Measurements from ENCODE around the gene LAMB1.

The LAMB1 gene

DNA sequence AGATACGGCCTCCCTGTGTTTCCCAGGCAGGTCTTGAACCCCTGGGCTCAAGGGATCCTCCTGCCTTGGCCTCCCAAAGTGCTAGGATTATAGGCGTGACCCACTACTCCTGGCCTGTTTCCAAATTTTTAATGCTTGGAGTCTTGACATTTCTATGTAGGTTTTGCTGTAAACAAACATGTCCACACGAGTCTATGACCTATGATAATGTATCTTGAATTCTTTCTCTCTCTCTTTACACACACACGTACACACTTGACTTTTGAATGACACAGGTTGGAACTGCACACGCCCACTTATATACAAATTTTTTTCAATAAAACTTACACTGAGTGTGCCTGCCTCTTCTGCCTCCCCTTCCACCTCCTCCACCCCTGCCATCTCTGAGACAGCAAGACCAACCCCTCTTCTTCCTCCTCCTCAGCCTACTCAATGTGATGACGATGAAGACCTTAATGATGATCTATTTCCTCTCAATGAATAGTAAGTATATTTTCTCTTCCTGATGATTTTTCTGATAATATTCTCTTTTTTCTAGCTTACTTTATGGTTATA, 44.1 kb upstream of the LAMB1 start:
- H3K4me1 ChIP-seq (ENCODE audit: low read length): no peaks in the 10 kb centered on the region
- TF ChIP-seq, protein P1, sequence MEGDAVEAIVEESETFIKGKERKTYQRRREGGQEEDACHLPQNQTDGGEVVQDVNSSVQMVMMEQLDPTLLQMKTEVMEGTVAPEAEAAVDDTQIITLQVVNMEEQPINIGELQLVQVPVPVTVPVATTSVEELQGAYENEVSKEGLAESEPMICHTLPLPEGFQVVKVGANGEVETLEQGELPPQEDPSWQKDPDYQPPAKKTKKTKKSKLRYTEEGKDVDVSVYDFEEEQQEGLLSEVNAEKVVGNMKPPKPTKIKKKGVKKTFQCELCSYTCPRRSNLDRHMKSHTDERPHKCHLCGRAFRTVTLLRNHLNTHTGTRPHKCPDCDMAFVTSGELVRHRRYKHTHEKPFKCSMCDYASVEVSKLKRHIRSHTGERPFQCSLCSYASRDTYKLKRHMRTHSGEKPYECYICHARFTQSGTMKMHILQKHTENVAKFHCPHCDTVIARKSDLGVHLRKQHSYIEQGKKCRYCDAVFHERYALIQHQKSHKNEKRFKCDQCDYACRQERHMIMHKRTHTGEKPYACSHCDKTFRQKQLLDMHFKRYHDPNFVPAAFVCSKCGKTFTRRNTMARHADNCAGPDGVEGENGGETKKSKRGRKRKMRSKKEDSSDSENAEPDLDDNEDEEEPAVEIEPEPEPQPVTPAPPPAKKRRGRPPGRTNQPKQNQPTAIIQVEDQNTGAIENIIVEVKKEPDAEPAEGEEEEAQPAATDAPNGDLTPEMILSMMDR (IDR thresholded peaks at IDR 0.05; ENCODE audit: low read depth, low read length): no peak
- no peak for TF ChIP-seq EZH2phosphoT487 (IDR thresholded peaks at IDR 0.05; ENCODE audit: low read depth)
- H3K4me3 ChIP-seq (ENCODE audit: low read length): no peak overlapping the region
- H3K4me2 ChIP-seq (ENCODE audit: low read length): no peak overlapping the region
- H4K20me1 ChIP-seq (ENCODE audit: insufficient read depth, low read length): no peaks in the 10 kb centered on the region
- no peaks in the 10 kb centered on the region for H3K79me2 ChIP-seq (ENCODE audit: low read length)
- no peaks in the 10 kb centered on the region for H3K9me3 ChIP-seq (ENCODE audit: insufficient read depth, low read length)
- no peaks in the 10 kb centered on the region for H3K36me3 ChIP-seq (replicated peaks; ENCODE audit: low read depth, low read length)
- H3K27me3 ChIP-seq (ENCODE audit: low read depth, low read length): no peaks in the 10 kb centered on the region
- no peak overlapping the region for H3K9ac ChIP-seq (ENCODE audit: low read length)
- no peak overlapping the region for H2AFZ ChIP-seq (ENCODE audit: low read depth, low read length)
- no peak overlapping the region for H3K27ac ChIP-seq (ENCODE audit: low read length)

DNA sequence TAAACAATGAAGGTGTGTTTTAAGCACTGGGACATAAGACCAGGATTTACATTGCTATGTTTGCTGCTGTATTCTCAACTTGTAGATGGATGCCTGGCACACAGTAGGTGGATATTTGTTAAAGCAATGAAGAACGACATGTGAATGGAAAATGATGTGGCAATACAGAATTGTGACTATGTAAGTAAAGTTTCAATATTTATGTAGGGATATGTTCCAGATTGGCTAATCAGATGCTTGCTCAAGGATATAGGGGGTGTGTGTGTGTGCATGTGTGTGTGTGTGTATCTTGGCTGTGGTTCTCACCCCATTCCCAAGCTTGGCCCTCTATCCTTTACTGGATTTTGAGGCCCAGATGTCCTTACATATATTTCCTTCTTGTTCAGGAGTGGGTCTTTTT, 42.7 kb upstream of the LAMB1 start:
- Histone ChIP-seq H3K27me3 (ENCODE audit: low read depth, low read length) (no peaks in the 10 kb centered on the region), H3K9ac (ENCODE audit: low read length) (no peak overlapping the region), H3K4me3 (ENCODE audit: low read length) (no peak overlapping the region), H3K36me3 (replicated peaks; ENCODE audit: low read depth, low read length) (no peaks in the 10 kb centered on the region), H3K9me3 (ENCODE audit: insufficient read depth, low read length) (no peaks in the 10 kb centered on the region), H3K79me2 (ENCODE audit: low read length) (no peaks in the 10 kb centered on the region), H3K4me1 (ENCODE audit: low read length) (no peaks in the 10 kb centered on the region), H2AFZ (ENCODE audit: low read depth, low read length) (no peak overlapping the region), H3K4me2 (ENCODE audit: low read length) (no peak overlapping the region), H3K27ac (ENCODE audit: low read length) (no peak overlapping the region), H4K20me1 (ENCODE audit: insufficient read depth, low read length) (no peaks in the 10 kb centered on the region)
- TF ChIP-seq, protein P1 (IDR thresholded peaks at IDR 0.05; ENCODE audit: low read depth, low read length): no peak
- TF ChIP-seq EZH2phosphoT487 (IDR thresholded peaks at IDR 0.05; ENCODE audit: low read depth): no peak

DNA sequence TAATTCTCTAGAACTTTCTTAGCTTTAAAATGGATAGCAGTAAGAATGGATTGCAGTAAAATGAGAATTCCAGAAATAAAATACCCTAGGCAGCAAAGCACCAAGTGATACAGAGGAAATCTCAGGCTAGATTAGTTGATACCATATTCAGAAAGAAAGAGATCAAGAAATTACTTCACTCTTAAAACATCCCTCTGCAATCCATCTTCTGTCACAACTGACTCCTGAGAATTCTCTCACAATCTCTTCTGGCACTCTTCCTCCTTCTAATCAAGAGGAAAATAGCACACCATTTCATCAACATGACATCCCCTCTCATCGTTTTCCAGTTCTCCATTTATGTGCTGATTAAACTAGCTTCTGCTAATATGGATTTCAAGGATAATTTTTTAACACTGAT, 42.2 kb upstream of the LAMB1 start:
- Histone ChIP-seq H3K27ac (ENCODE audit: low read length) (no peak overlapping the region), H3K9ac (ENCODE audit: low read length) (no peak overlapping the region), H3K9me3 (ENCODE audit: insufficient read depth, low read length) (no peaks in the 10 kb centered on the region), H3K27me3 (ENCODE audit: low read depth, low read length) (no peaks in the 10 kb centered on the region), H3K36me3 (replicated peaks; ENCODE audit: low read depth, low read length) (no peaks in the 10 kb centered on the region), H4K20me1 (ENCODE audit: insufficient read depth, low read length) (no peaks in the 10 kb centered on the region), H3K4me3 (ENCODE audit: low read length) (no peak overlapping the region), H2AFZ (ENCODE audit: low read depth, low read length) (no peak overlapping the region), H3K79me2 (ENCODE audit: low read length) (no peaks in the 10 kb centered on the region), H3K4me2 (ENCODE audit: low read length) (no peak overlapping the region), H3K4me1 (ENCODE audit: low read length) (no peaks in the 10 kb centered on the region)
- TF ChIP-seq, protein P1 (IDR thresholded peaks at IDR 0.05; ENCODE audit: low read depth, low read length): no peak
- TF ChIP-seq EZH2phosphoT487 (IDR thresholded peaks at IDR 0.05; ENCODE audit: low read depth): no peak

DNA sequence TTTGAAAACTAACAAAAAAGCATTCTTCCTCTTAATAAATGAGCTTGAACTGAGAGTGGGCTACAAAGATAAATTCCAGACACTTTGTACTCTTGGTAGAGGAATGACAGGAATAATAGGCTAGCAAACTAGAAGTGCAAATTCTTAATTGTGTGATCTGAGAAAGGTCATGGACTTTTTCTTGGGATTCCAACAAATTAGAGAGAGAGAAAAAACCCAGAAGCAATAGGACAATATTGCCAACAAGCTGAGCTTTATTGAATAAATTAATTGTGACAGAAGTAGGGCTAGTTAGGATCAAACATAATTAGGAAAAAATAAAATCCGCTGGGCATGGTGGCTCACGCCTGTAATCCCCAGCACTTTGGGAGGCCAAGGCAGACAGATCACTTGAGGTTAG, 41.4 kb upstream of the LAMB1 start:
- no peak overlapping the region for H3K4me2 ChIP-seq (ENCODE audit: low read length)
- no peaks in the 10 kb centered on the region for H3K36me3 ChIP-seq (replicated peaks; ENCODE audit: low read depth, low read length)
- TF ChIP-seq, protein P1 (IDR thresholded peaks at IDR 0.05; ENCODE audit: low read depth, low read length): no peak
- TF ChIP-seq EZH2phosphoT487 (IDR thresholded peaks at IDR 0.05; ENCODE audit: low read depth): no peak
- H3K27me3 ChIP-seq (ENCODE audit: low read depth, low read length): no peaks in the 10 kb centered on the region
- H2AFZ ChIP-seq (ENCODE audit: low read depth, low read length): no peak overlapping the region
- no peaks in the 10 kb centered on the region for H3K79me2 ChIP-seq (ENCODE audit: low read length)
- no peaks in the 10 kb centered on the region for H3K9me3 ChIP-seq (ENCODE audit: insufficient read depth, low read length)
- H3K4me3 ChIP-seq (ENCODE audit: low read length): no peak overlapping the region
- no peaks in the 10 kb centered on the region for H4K20me1 ChIP-seq (ENCODE audit: insufficient read depth, low read length)
- no peak overlapping the region for H3K27ac ChIP-seq (ENCODE audit: low read length)
- H3K9ac ChIP-seq (ENCODE audit: low read length): no peak overlapping the region
- no peaks in the 10 kb centered on the region for H3K4me1 ChIP-seq (ENCODE audit: low read length)

Data from OCI-LY3 (cell line).